ENCODE data around the gene ZNF577. TPM values are rescaled to one million over a fixed set of nuclear protein-coding genes. Genes with fewer than 3 reads are reported as not detected.

Gene ZNF577
- total and polyA plus RNA-seq, 2 of the 13 experiments (the other 11 are each of a cell fraction or from before 2014, with no cell fraction given) = 5.7 to 7.6 TPM

GRCh38 chr19:51904331-51905165 lies 16.8 kb upstream of the ZNF577 start, which contains the start of gene ZNF649 (continued):
- no peak for TF ChIP-seq BCLAF1 (IDR thresholded peaks at IDR 0.05)
- TF ChIP-seq KLF16 (CRISPR knock-in tag; IDR thresholded peaks at IDR 0.05) = no peak
- TF ChIP-seq ZNF772 (CRISPR knock-in tag; IDR thresholded peaks at IDR 0.05) = no peak
- TF ChIP-seq ZNF580 (CRISPR knock-in tag; IDR thresholded peaks at IDR 0.05; ENCODE audit: borderline replicate concordance, low read depth) = no peak
- TF ChIP-seq ZNF180 (CRISPR knock-in tag; IDR thresholded peaks at IDR 0.05; ENCODE audit: borderline replicate concordance, low read depth) = no peak
- TF ChIP-seq PRDM10 (CRISPR knock-in tag; IDR thresholded peaks at IDR 0.05; ENCODE audit: low read depth) = peak; percentile 57; the same call in 1 of the 2 replicates
- no peak for TF ChIP-seq ZNF160 (CRISPR knock-in tag; IDR thresholded peaks at IDR 0.05)
- TF ChIP-seq ZBTB43 (CRISPR knock-in tag; conservative IDR thresholded peaks at IDR 0.05) = no peak
- no peak for TF ChIP-seq RBM22 (optimal IDR thresholded peaks at IDR 0.05; ENCODE audit: low read length)
- TF ChIP-seq SALL2 (CRISPR knock-in tag; IDR thresholded peaks at IDR 0.05) = no peak
- peak; percentile 60; the same call in 1 of the 2 replicates for TF ChIP-seq KMT2B (CRISPR knock-in tag; IDR thresholded peaks at IDR 0.05)
- TF ChIP-seq CCDC6 (CRISPR knock-in tag; IDR thresholded peaks at IDR 0.05) = no peak
- no peak for TF ChIP-seq FOXA1 (IDR thresholded peaks at IDR 0.05)
- TF ChIP-seq FOXA1 (CRISPR knock-in tag; IDR thresholded peaks at IDR 0.05) = no peak
- TF ChIP-seq SOX13 (IDR thresholded peaks at IDR 0.05) = no peak
- TF ChIP-seq SOX13 (CRISPR knock-in tag; conservative IDR thresholded peaks at IDR 0.05 in 1 of 2, IDR thresholded peaks at IDR 0.05 in 1 of 2) = peak in 1 of 2 experiments; percentile 14; a peak in 1 of 4 replicates
- TF ChIP-seq THAP11 (CRISPR knock-in tag; IDR thresholded peaks at IDR 0.05) = peak; percentile 80
- 0 out of 2 replicates have a peak, but pooled peaks have one; percentile 4 for TF ChIP-seq RAD21 (CRISPR knock-in tag; IDR thresholded peaks at IDR 0.05)
- peak; percentile 30; the same call in 1 of the 2 replicates for TF ChIP-seq ZBTB38 (CRISPR knock-in tag; IDR thresholded peaks at IDR 0.05)
- no peak for TF ChIP-seq PAF1 (CRISPR knock-in tag; IDR thresholded peaks at IDR 0.05)
- no peak for TF ChIP-seq HOXA7 (CRISPR knock-in tag; IDR thresholded peaks at IDR 0.05)
